Measurements from ENCODE around the gene TIMM21.

Gene TIMM21

DNA sequence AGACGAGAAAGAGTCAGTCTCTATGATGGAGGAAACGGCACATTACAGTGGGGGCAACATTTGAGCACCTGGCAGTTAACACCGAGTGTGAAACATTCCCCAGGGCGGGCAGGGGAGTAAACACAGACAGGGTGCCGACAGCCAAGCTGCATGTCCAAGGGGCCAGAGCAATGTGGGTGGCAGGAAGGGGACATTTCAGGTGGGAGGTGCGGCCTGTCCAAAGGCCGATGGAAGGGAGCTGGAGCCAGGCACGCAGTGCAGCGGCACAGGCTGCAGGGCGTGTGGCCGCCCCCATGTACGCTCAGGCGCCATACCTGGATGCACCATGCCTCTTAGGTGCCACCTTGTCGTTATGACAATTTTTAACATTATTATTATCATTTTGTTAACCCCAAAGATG is 43.3 kb downstream of the TIMM21 start:
- DNase-seq (ENCODE audit: low read depth), result no peak

DNA sequence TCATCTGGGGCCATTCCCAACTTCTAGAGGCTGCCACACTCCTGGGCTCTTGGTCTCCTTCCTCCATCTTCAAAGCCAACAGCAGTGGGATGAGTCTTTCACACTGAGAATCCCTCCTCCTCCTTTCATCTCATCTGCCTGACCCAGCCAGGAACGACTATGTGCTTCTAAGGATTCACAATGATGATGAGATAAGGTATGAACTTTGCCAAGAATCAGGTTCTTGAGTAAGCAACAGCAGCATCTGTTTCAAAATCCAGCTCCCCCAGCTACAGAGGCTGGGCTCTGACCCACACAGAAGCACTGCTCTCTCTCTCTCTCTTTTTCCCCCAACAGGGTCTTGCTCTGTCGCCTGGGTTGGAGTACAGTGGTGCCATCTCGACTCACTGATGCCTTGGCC is 46.4 kb downstream of the TIMM21 start:
- no peak for DNase-seq (ENCODE audit: low read depth)

DNA sequence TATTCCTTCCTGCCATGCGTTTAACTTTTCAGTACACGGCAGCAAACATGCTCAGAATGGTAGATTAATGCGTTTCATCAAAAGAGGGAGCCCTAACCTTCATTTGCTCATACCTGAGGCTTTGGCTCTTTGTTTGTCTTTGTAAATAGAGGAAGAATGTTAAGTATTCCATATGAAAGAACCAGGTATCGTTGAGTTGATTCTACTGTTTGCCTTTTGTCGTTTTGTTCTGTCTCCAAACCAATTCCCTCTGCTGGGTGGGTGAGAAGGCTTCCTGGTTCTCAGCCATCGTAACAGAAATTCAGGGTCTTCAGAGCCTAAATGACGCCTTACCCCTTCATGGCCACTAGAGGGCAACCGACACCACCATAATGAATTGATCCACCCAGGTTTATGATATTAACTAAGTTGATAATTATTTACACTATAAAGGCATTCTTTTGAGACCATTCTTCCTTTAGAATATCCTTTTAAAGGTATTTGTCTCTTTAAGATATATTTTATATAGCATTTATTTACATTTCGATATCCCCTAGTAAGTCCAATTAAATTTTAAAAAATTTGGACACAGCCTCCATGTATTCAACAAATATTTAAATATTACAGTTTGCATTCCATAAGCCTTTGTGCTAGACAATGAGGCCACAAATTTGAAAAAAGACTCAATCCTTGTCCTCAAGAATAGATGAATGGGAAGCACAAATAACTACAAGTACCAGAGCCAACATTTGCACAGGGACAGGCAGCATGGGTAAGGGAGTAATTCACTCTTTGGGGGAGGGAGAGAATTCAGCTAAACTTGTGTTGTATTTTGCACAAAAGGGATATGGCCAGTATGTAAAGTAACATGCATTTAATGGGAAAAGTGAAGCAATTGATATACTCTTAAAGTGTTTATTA is 48.1 kb downstream of the TIMM21 start:
- peak; percentile 36 for DNase-seq (ENCODE audit: low read depth)

DNA sequence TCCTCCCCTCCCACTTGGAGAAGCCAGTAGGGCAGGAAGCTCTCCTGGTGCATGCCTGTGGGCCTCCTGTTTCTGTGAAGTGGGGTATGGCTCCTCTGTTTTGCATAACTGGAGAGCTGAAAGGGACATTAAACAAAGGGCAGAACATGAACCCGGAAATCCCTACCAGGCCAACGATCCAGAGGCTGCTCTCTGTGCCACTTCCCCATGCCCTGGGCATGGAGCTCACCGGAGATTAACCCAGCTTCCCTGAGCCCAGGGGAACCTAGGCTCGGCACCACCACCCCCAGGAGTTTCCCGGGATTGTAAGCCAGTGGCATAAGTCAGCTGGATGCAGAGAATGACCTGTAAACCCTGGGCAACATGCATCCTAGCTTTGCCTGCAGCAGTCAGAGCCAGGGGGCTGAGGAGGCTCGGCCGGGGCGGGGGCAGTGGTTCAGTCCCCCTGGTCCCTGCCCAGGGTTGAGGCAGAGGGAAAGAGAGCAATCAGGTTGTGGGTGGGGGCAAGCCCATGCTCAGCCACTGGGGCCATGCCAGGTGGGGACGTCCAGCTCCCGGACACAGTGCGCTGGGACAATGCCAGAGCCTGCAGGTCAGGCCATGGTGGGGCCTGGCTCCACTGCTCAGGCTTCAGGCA is 49.5 kb downstream of the TIMM21 start:
- no peak for DNase-seq (ENCODE audit: low read depth)

DNA sequence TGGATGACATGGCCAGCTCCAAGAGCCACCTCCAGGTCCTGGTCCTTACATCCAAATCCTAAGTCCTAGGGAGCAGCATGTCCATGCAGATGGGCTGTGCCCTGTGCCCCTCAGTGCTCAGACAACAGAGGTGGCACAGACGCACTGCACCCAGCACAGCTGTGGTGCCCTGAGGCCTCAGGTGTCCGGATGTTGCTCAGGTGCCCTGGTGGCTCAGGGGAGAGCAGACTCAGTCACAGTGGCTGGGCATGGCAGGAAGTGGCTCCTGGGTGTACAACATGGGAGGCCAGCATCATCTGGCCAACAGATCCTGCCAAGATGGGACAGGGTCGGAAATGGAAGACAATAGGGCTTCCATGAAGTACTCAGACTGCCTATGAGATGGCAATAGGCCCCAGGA is 50.1 kb downstream of the TIMM21 start:
- no peak for DNase-seq (ENCODE audit: low read depth)

DNA sequence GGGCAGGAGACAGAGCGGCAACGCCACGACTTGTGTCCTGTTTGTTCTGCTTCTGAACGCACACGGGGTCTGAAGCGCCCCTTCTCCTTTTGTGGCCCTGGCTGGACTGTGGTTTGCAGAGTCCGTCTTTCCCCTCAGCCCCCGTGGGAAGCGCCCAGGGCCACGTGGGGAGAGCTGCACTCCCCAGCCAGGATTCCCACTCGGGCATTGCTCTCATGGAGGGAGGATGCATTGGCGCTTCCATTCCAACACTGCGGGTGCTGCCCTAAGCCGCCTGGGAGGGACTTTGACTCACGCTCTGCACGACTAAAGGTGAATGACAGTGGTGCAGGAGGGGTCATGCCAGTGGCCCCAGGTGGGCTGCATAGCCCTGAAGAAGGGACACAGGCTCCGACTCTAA is 52.5 kb downstream of the TIMM21 start:
- no peak for DNase-seq (ENCODE audit: low read depth)

DNA sequence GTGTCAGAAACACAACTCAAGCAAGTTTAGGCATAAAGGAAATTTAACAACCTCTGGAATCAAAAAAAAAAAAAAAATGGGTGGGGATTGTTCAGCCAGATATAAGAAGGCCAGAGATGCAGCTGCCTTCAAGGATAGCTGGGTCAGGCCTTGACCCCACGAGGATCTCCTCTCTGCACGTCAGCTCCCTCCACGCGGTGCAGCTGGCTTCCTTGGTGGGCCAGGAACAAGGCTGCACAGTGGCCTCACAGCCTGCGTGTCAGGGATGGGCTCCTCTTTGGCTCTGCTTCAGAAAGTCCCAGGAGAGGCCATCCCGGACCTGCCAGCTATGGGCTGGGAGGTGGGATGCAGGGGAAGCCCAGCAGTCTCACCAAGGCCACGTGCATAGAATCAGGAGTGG is 55.5 kb downstream of the TIMM21 start:
- no peak for DNase-seq (ENCODE audit: low read depth)

DNA sequence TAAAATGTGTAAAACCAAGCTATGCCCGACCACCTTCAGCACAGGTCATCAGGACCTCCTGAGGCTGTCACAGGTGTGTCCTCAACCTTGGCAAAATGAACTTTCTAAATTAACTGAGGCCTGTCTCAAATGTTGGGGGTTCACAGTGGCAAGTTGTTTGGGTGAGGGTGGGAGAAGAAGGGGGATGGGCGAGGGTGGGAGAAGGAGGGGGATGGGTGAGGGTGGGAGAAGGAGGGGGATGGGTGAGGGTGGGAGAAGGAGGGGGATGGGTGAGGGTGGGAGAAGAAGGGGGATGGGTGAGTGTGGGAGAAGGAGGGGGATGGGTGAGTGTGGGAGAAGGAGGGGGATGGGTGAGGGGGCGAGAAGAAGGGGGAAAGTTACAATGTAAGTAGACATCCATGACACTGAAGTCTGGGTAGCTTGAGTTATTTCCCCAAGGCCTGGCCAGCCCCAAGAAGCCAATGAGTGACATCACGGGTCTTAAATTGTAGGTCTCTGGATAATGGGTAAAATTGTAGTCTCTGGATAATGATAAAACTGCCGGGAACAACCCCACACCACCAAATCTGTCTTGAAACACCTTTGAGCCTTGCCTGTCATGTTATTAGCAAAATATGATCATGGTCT is 56.3 kb downstream of the TIMM21 start:
- no peak for DNase-seq (ENCODE audit: low read depth)
